BE2C (cell line): ENCODE data around the gene RNGTT.

Experiments
- DNase-seq: peaks from one replicate; pipeline ENCODE4 v3.0.0-alpha.2; 2020
- H3K27me3 ChIP-seq: fragments of 250-450 bp; sonication (Bioruptor Pico); 2 replicates; pipeline ENCODE4 v1.5.1; 2020; ENCODE audit warnings: mild to moderate bottlenecking
- H3K36me3 ChIP-seq: fragments of 250-450 bp; sonication (Bioruptor Pico); 2 replicates; pipeline ENCODE4 v1.5.1; 2020; ENCODE audit warnings: mild to moderate bottlenecking
- H3K4me1 ChIP-seq: fragments of 250-450 bp; sonication (Bioruptor Pico); 2 replicates; pipeline ENCODE4 v1.5.1; 2020
- H3K4me3 ChIP-seq: 2 replicates; pipeline ENCODE4 v1.5.1; 2011; ENCODE audit warnings: low read depth, low read length
- H3K9me3 ChIP-seq: fragments of 250-450 bp; sonication (Bioruptor Pico); 2 replicates; pipeline ENCODE4 v1.5.1; 2020
- CTCF ChIP-seq: IDR thresholded peaks from 2 replicates; pipeline ENCODE4 v1.5.1; 2012; ENCODE audit warnings: mild to moderate bottlenecking, low read depth, low read length

RNGTT gene

GRCh38 chr6:88890860-88891845, 72.3 kb downstream of the RNGTT start:
- no peak overlapping the region for H3K4me3 ChIP-seq
- no peak for DNase-seq
- no peak for TF ChIP-seq CTCF
- no peaks in the 10 kb centered on the region for H3K27me3 ChIP-seq
- no peaks in the 10 kb centered on the region for H3K4me1 ChIP-seq
- H3K36me3 ChIP-seq, result no peaks in the 10 kb centered on the region
- H3K9me3 ChIP-seq, result no peaks in the 10 kb centered on the region

DNA sequence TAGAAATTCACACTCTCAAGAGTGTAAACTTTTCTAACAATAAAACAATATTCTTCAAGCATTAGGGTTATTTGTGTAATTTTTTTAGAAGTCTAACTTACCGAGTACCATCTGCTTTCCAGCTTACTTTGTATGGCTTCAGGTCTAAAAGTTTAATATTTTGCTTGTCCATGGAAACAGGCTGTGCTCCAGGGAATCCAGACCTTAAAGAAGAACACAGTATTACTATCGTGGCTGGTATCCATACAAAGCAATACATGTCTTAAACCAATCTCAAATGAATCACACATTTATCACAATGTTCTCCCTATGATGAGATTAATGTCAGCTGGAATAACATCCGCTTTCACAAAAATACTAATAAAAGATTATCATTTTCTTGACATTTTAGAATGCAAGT, 73.0 kb downstream of the RNGTT start:
- no peaks in the 10 kb centered on the region for H3K27me3 ChIP-seq
- no peaks in the 10 kb centered on the region for H3K4me1 ChIP-seq
- no peak overlapping the region for H3K4me3 ChIP-seq
- no peaks in the 10 kb centered on the region for H3K36me3 ChIP-seq
- no peaks in the 10 kb centered on the region for H3K9me3 ChIP-seq
- no peak for TF ChIP-seq CTCF
- no peak for DNase-seq

DNA sequence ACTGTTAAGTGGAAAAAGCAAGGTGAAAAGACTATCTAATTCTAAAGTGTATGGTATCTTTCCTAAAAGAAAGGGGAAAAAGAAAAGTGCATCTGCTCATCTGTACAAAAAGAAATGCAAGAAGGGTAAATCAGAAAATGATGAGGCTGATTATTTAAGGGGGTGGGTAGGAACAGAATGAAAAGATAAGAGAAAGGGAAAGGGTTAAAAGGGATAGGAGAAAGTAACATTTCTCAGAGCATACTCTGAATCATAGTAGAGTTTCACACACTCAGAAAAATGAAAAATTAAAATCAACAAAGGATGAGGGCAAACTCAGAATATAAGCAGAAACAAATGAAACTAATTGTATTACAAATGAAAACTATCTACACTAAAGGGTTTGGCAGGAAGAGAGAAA, 79.1 kb downstream of the RNGTT start:
- DNase-seq, result no peak
- no peak overlapping the region for H3K4me3 ChIP-seq
- H3K36me3 ChIP-seq, result no peaks in the 10 kb centered on the region
- no peaks in the 10 kb centered on the region; the same call in 1 of the 2 replicates for H3K4me1 ChIP-seq
- no peaks in the 10 kb centered on the region for H3K9me3 ChIP-seq
- no peak for TF ChIP-seq CTCF
- H3K27me3 ChIP-seq, result no peaks in the 10 kb centered on the region

DNA sequence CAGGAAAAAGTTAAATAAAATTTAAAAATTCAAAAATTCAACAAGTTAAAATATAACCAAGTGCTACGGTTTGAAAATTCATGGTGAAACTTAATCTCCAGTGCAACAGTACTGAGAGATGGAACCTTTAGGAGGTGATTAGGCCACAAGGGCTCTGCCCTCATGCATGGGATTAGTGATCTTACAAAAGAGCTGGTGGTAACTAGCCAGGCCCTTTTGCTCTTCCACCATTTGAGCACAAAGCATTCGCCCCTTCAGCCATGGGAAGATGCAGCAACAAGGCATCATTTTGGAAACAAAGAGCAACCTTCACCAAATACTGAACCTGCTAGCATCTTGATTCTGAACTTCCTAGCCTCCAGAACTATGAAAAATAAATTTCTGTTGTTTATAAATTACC, 80.9 kb downstream of the RNGTT start:
- H3K9me3 ChIP-seq, result no peaks in the 10 kb centered on the region
- H3K4me1 ChIP-seq, result no peaks in the 10 kb centered on the region; the same call in 1 of the 2 replicates
- DNase-seq, result no peak
- no peak overlapping the region for H3K4me3 ChIP-seq
- TF ChIP-seq CTCF, result no peak
- H3K27me3 ChIP-seq, result no peaks in the 10 kb centered on the region
- H3K36me3 ChIP-seq, result no peaks in the 10 kb centered on the region

GRCh38 chr6:88881451-88881850, 82.0 kb downstream of the RNGTT start:
- no peaks in the 10 kb centered on the region for H3K36me3 ChIP-seq
- no peaks in the 10 kb centered on the region for H3K27me3 ChIP-seq
- H3K4me1 ChIP-seq, result no peaks in the 10 kb centered on the region; the same call in 1 of the 2 replicates
- H3K4me3 ChIP-seq, result no peak overlapping the region
- no peaks in the 10 kb centered on the region for H3K9me3 ChIP-seq
- no peak for DNase-seq
- no peak for TF ChIP-seq CTCF

DNA sequence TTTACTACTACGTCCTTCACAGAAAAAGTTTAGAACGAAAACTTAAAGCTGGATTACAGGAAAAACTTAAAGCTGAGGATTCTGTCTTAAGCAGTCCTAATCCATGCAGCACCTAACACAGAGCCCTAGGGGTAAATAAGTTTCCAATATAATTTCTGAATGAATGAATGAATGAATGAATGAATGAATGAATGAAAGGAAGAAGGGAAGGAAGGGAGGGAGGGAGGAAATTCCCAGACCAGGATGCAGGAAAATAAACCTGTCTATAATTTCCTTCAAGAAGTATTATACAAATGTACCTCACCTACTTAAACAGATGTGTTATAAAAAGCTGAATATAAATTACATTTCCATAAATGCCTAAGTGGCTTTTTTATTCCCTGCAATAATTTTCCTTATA, 83.4 kb downstream of the RNGTT start:
- no peak for DNase-seq
- Histone ChIP-seq H3K9me3 (no peaks in the 10 kb centered on the region), H3K27me3 (no peaks in the 10 kb centered on the region), H3K36me3 (no peaks in the 10 kb centered on the region), H3K4me1 (no peaks in the 10 kb centered on the region; the same call in 1 of the 2 replicates), H3K4me3 (no peak overlapping the region)
- no peak for TF ChIP-seq CTCF
